ENCODE results near the gene NECTIN3.

NECTIN3 gene

DNA sequence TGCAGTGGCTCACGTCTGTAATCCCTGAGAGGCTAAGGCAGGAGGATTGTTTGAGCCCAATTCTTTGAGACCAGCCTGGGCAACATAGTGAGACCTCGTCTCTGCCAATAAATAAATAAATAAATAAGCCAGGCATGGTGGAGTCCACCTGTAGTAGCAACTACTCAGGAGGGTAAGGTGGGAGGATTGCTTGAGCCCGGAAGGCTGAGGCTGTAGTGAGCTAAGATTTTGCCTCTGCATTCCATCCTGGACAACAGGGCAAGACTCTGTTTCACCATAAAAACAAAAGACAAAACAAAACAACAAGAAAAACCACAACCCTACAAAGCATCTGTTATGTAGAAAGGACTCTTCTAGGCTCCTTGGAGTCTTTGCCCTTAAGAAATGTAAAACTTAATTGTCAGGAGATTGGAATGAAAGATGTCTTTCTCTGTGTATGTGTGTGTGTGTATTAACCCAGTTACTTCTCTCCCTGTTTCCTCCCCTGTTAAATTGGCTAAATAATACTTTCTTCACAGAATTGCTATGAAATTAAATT, 9.5 kb downstream of the NECTIN3 start:
- Histone ChIP-seq H3K4me2 (ENCODE audit: low read length) (no peak overlapping the region), H3K4me3 (ENCODE audit: low read length) (no peak overlapping the region), H4K20me1 (ENCODE audit: insufficient read depth, low read length) (no peaks in the 10 kb centered on the region), H3K79me2 (ENCODE audit: low read length) (no peaks in the 10 kb centered on the region), H3K27me3 (ENCODE audit: low read depth, low read length) (no peaks in the 10 kb centered on the region), H2AFZ (ENCODE audit: low read depth, low read length) (no peak overlapping the region), H3K9me3 (ENCODE audit: insufficient read depth, low read length) (no peaks in the 10 kb centered on the region), H3K4me1 (ENCODE audit: low read length) (no peaks in the 10 kb centered on the region), H3K9ac (ENCODE audit: low read length) (no peak overlapping the region), H3K36me3 (replicated peaks; ENCODE audit: low read depth, low read length) (no peaks in the 10 kb centered on the region), H3K27ac (ENCODE audit: low read length) (no peak overlapping the region)
- TF ChIP-seq, protein P1, sequence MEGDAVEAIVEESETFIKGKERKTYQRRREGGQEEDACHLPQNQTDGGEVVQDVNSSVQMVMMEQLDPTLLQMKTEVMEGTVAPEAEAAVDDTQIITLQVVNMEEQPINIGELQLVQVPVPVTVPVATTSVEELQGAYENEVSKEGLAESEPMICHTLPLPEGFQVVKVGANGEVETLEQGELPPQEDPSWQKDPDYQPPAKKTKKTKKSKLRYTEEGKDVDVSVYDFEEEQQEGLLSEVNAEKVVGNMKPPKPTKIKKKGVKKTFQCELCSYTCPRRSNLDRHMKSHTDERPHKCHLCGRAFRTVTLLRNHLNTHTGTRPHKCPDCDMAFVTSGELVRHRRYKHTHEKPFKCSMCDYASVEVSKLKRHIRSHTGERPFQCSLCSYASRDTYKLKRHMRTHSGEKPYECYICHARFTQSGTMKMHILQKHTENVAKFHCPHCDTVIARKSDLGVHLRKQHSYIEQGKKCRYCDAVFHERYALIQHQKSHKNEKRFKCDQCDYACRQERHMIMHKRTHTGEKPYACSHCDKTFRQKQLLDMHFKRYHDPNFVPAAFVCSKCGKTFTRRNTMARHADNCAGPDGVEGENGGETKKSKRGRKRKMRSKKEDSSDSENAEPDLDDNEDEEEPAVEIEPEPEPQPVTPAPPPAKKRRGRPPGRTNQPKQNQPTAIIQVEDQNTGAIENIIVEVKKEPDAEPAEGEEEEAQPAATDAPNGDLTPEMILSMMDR (IDR thresholded peaks at IDR 0.05; ENCODE audit: low read depth, low read length) = no peak
- no peak for TF ChIP-seq EZH2phosphoT487 (IDR thresholded peaks at IDR 0.05; ENCODE audit: low read depth)

DNA sequence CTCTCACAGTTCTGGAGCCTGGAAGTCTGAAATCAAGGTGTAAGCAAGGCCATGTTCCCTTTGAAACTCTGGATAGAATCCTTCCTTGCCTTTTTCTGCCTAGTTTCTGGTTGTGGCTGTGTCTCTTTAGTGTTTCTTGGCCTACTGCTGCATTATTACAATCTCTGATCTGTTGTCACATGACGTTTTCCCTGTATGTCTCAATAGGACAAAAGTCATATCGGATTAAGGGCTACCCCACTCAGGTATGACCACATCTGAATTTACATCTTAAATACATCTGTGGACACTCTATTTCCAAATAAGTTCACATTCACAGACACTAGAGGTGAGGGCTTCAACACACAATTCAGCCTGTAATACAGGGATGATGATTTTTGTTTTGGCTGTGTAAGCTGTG, 13.3 kb downstream of the NECTIN3 start:
- H4K20me1 ChIP-seq (ENCODE audit: insufficient read depth, low read length) = no peaks in the 10 kb centered on the region
- H3K4me3 ChIP-seq (ENCODE audit: low read length) = no peak overlapping the region
- H3K9ac ChIP-seq (ENCODE audit: low read length) = no peak overlapping the region
- TF ChIP-seq, protein P1 (IDR thresholded peaks at IDR 0.05; ENCODE audit: low read depth, low read length) = no peak
- TF ChIP-seq EZH2phosphoT487 (IDR thresholded peaks at IDR 0.05; ENCODE audit: low read depth) = no peak
- no peak overlapping the region for H3K4me2 ChIP-seq (ENCODE audit: low read length)
- no peaks in the 10 kb centered on the region for H3K4me1 ChIP-seq (ENCODE audit: low read length)
- H3K27ac ChIP-seq (ENCODE audit: low read length) = no peak overlapping the region
- no peaks in the 10 kb centered on the region for H3K9me3 ChIP-seq (ENCODE audit: insufficient read depth, low read length)
- no peak overlapping the region for H2AFZ ChIP-seq (ENCODE audit: low read depth, low read length)
- H3K27me3 ChIP-seq (ENCODE audit: low read depth, low read length) = no peaks in the 10 kb centered on the region
- no peaks in the 10 kb centered on the region for H3K36me3 ChIP-seq (replicated peaks; ENCODE audit: low read depth, low read length)
- no peaks in the 10 kb centered on the region for H3K79me2 ChIP-seq (ENCODE audit: low read length)

DNA sequence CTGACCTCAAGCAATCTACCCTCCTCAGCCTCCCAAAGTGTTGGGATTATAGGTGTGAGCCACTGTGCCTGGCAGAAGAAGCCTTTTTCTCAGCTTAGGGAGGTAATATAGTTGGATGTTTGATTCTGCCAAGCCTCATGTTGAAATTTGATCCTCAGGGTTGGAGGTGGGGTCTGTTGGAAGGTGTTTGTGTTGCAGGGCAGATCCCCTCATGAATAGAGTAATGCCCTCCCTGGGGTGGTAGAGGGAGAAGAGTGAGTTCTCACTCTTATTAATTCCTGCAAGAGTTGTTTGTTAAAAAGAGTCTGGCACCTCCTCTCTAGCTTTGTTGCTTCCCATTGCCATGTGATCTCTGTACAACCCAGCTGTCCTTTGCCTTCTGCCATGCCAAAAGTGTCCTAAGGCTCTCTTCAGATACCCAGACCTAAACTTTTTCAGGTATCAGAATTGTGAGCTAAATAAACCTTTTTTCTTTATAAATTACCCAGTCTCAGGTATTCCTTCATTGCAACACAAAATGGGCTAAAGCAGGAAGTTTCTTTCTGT, 16.4 kb downstream of the NECTIN3 start:
- H3K36me3 ChIP-seq (replicated peaks; ENCODE audit: low read depth, low read length) = no peaks in the 10 kb centered on the region
- H3K4me1 ChIP-seq (ENCODE audit: low read length) = no peaks in the 10 kb centered on the region
- H4K20me1 ChIP-seq (ENCODE audit: insufficient read depth, low read length) = no peaks in the 10 kb centered on the region
- no peaks in the 10 kb centered on the region for H3K9me3 ChIP-seq (ENCODE audit: insufficient read depth, low read length)
- no peak for TF ChIP-seq EZH2phosphoT487 (IDR thresholded peaks at IDR 0.05; ENCODE audit: low read depth)
- TF ChIP-seq, protein P1 (IDR thresholded peaks at IDR 0.05; ENCODE audit: low read depth, low read length) = no peak
- H2AFZ ChIP-seq (ENCODE audit: low read depth, low read length) = no peak overlapping the region
- H3K27me3 ChIP-seq (ENCODE audit: low read depth, low read length) = no peaks in the 10 kb centered on the region
- no peak overlapping the region for H3K9ac ChIP-seq (ENCODE audit: low read length)
- no peak overlapping the region for H3K4me3 ChIP-seq (ENCODE audit: low read length)
- no peak overlapping the region for H3K4me2 ChIP-seq (ENCODE audit: low read length)
- no peaks in the 10 kb centered on the region for H3K79me2 ChIP-seq (ENCODE audit: low read length)
- H3K27ac ChIP-seq (ENCODE audit: low read length) = no peak overlapping the region

DNA sequence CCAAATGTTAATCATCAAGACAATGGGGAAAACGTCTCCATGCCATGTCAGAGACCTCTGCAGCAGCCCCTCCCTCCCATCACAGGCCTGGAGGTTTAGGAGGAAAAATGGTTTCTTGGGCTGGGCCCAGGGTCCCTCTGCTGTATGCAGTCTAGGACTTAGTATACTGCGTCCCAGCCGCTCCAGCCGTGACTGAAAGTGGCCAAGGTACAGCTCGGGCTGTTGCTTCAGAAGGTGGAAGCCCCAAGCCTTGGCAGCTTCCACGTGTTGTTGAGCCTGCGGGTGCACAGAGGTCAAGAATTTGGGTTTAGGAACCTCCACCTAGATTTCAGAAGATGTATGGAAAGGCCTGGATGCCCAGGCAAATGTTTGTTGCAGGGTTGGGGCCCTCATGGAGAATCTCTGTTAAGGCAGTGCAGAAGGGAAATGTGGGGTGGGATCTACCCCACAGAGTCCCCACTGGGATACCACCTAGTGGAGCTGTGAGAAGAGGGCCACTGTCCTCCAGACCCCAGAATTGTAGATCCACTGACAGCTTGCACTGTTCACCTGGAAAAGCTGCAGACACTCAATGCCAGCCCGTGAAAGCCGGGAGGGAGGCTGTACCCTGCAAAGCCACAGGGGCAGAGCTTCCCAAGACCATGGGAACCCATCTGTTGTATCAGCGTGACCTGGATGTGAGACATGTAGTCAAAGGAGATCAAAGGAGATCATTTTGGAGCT, 25.0 kb downstream of the NECTIN3 start:
- TF ChIP-seq, protein P1 (IDR thresholded peaks at IDR 0.05; ENCODE audit: low read depth, low read length) = no peak
- no peak for TF ChIP-seq EZH2phosphoT487 (IDR thresholded peaks at IDR 0.05; ENCODE audit: low read depth)

More for the DNA sequence above, 25.0 kb downstream of the NECTIN3 start:
- Histone ChIP-seq H3K79me2 (ENCODE audit: low read length) (no peaks in the 10 kb centered on the region), H4K20me1 (ENCODE audit: insufficient read depth, low read length) (no peaks in the 10 kb centered on the region), H3K9ac (ENCODE audit: low read length) (no peak overlapping the region), H3K27ac (ENCODE audit: low read length) (no peak overlapping the region), H3K4me3 (ENCODE audit: low read length) (no peak overlapping the region), H3K27me3 (ENCODE audit: low read depth, low read length) (no peaks in the 10 kb centered on the region), H3K4me1 (ENCODE audit: low read length) (no peaks in the 10 kb centered on the region), H2AFZ (ENCODE audit: low read depth, low read length) (no peak overlapping the region), H3K4me2 (ENCODE audit: low read length) (no peak overlapping the region), H3K9me3 (ENCODE audit: insufficient read depth, low read length) (no peaks in the 10 kb centered on the region), H3K36me3 (replicated peaks; ENCODE audit: low read depth, low read length) (no peaks in the 10 kb centered on the region)

All from OCI-LY3 (cell line).